Keratinocyte (primary cell): ENCODE results near the gene STRADA. TPM values are rescaled to one million over a fixed set of nuclear protein-coding genes. Genes with fewer than 3 reads are reported as not detected.

Experiments used
- DNase-seq: peaks from one replicate; pipeline ENCODE4 v3.0.0-alpha.2; 2011; ENCODE audit warnings: low read depth, missing footprints, low spot score
- FAIRE-seq: peaks from 2 replicates; lab custom pipeline; 2011; peaks lifted over from hg19 to GRCh38; lab: Jason Lieb, UNC
- H2AFZ ChIP-seq: 2 replicates; pipeline ENCODE4 v1.6.0; 2012; ENCODE audit warnings: low read length, control low read depth, inconsistent platforms; ENCODE audit not compliant: control insufficient read depth
- H3K27ac ChIP-seq: 2 replicates; pipeline ENCODE4 v1.5.1; 2011; ENCODE audit warnings: low read length; ENCODE audit not compliant: control insufficient read depth, insufficient read depth
- H3K27me3 ChIP-seq: 3 replicates; pipeline ENCODE4 v1.6.0; 2011; ENCODE audit warnings: low read length; ENCODE audit not compliant: control insufficient read depth, insufficient read depth; ENCODE audit errors: extremely low read depth
- H3K36me3 ChIP-seq, 2 experiments: 2 replicates in 1 of 2; 3 replicates in 1 of 2; pipeline ENCODE4 v1.5.1; 2011; ENCODE audit warnings: low read length in 2 of 2, mild to moderate bottlenecking in 1 of 2; ENCODE audit not compliant: control insufficient read depth in 2 of 2, insufficient read depth in 2 of 2; ENCODE audit errors: extremely low read depth in 1 of 2
- H3K4me1 ChIP-seq: 3 replicates; pipeline ENCODE4 v1.5.1; 2011; ENCODE audit warnings: low read length; ENCODE audit not compliant: control insufficient read depth, insufficient read depth; ENCODE audit errors: extremely low read depth
- H3K4me2 ChIP-seq: 3 replicates; pipeline ENCODE4 v1.6.0; 2011; ENCODE audit warnings: low read depth, low read length; ENCODE audit not compliant: control insufficient read depth, insufficient read depth; ENCODE audit errors: extremely low read depth
- H3K4me3 ChIP-seq, 3 experiments: fragments of 200-600 bp in 1 of 3; sonication (generic) in 1 of 3; 2 replicates in 2 of 3; 3 replicates in 1 of 3; pipeline ENCODE4 v1.5.1; 2011 to 2016; ENCODE audit warnings: low read length in 3 of 3, mild to moderate bottlenecking in 3 of 3, control low read depth in 2 of 3, inconsistent platforms in 1 of 3, low read depth in 1 of 3, mixed read lengths in 1 of 3, mixed run types in 1 of 3, moderate library complexity in 1 of 3; ENCODE audit not compliant: control insufficient read depth in 2 of 3, insufficient read depth in 2 of 3; ENCODE audit errors: extremely low read depth in 1 of 3
- H3K79me2 ChIP-seq: 2 replicates; pipeline ENCODE4 v1.6.0; 2012; ENCODE audit warnings: low read length; ENCODE audit not compliant: control insufficient read depth, insufficient read depth
- H3K9ac ChIP-seq: 3 replicates; pipeline ENCODE4 v1.6.0; 2011; ENCODE audit warnings: low read length; ENCODE audit not compliant: control insufficient read depth, insufficient read depth; ENCODE audit errors: extremely low read depth
- H3K9me1 ChIP-seq: 3 replicates; pipeline ENCODE4 v1.6.0; 2011; ENCODE audit warnings: low read length; ENCODE audit not compliant: control insufficient read depth, insufficient read depth; ENCODE audit errors: extremely low read depth
- H3K9me3 ChIP-seq: 2 replicates; pipeline ENCODE4 v1.5.1; 2012; ENCODE audit warnings: low read depth, low read length; ENCODE audit not compliant: control insufficient read depth
- H4K20me1 ChIP-seq: 3 replicates; pipeline ENCODE4 v1.6.0; 2011; ENCODE audit warnings: low read length; ENCODE audit not compliant: control insufficient read depth, insufficient read depth; ENCODE audit errors: extremely low read depth
- CTCF ChIP-seq, 3 experiments: IDR thresholded peaks in 1 of 3; conservative IDR thresholded peaks in 1 of 3; optimal IDR thresholded peaks in 1 of 3; 2 replicates in 2 of 3; 3 replicates in 1 of 3; pipeline versions ENCODE3 to v1.5.1; 2011; ENCODE audit warnings: low read length in 3 of 3, mild to moderate bottlenecking in 3 of 3, moderate library complexity in 2 of 3, control low read depth in 1 of 3, inconsistent platforms in 1 of 3; ENCODE audit not compliant: insufficient read depth in 2 of 3; ENCODE audit errors: extremely low read depth in 1 of 3
- EZH2 ChIP-seq: IDR thresholded peaks from one replicate; pipeline ENCODE4 v1.6.1; 2012; ENCODE audit warnings: inconsistent platforms, mild to moderate bottlenecking, low read length, moderate library complexity
- dilution Hi-C: fragments of 300-500 bp; cut with MboI; formaldehyde crosslinking; loops from one replicate; pipeline ENCODE4 v1.7.0; 2020; ENCODE audit warnings: low sequenced_read_pairs; ENCODE audit not compliant: extremely low pct_ligation_motif_present
- polyA plus RNA-seq, 5 experiments: library from polyadenylated mRNA; depleted of rRNA in 3 of 5; stranded (reverse) in 3 of 5; stranded (forward) in 1 of 5; unstranded in 1 of 5; fragments of >200 nt; gene quantifications; 1 replicate in 1 of 5; 2 replicates in 3 of 5; 3 replicates in 1 of 5; pipeline versions ENCODE4 v1.2.1 to v1.2.3, GENCODE V29; 2011 to 2012; ENCODE audit warnings: missing spikeins in 2 of 5, low read depth in 1 of 5, low replicate concordance in 1 of 5

The STRADA gene
- polyA plus RNA-seq, 1 donor (not counting 4 experiments of a cell fraction or from before 2014, with no cell fraction given): 25.9 TPM

DNA sequence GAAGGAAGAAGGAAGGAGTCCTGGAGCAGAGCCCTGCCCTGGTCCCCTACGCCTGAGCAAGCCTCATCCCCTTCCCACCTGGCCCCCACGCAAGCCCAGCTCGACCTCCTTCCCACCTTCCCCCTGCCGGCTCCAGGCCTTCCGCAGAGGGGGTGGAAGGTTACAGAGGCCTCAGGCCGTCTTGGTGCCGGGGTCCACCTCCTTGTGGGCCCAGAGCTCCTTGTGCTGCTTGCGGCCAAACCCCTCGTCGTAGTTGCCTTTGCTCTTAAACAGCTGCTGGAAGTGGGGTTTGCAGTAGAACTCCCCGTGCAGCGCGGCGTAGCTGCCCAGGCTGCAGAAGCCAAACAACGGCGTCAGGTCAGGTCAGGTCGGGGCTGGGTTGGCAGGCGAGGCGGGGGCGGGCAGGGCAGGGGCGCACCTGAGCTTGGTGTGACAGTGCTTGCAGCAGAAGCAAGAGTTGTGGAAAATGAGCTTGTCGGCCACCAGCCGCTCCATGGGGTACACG lies 43.2 kb downstream of the STRADA start:
- Histone ChIP-seq H3K9ac (no peak overlapping the region), H4K20me1 (no peaks in the 10 kb centered on the region), H3K27me3 (no peaks in the 10 kb centered on the region), H3K9me1 (no peaks in the 10 kb centered on the region), H3K4me1 (no peaks in the 10 kb centered on the region), H2AFZ (no peak overlapping the region), H3K79me2 (no peaks in the 10 kb centered on the region), H3K4me2 (no peak overlapping the region), H3K27ac (no peak overlapping the region), H3K9me3 (no peaks in the 10 kb centered on the region), H3K4me3 (no peak overlapping the region), H3K36me3 (peaks cover 4 to 5% of the 10 kb centered on the region in 2 experiments)
- dilution Hi-C loops: no loop called here
- DNase-seq: no peak
- no peak for FAIRE-seq
- TF ChIP-seq EZH2: no peak
- TF ChIP-seq CTCF (optimal IDR thresholded peaks at IDR 0.05 in 1 of 3, IDR thresholded peaks at IDR 0.05 in 1 of 3, conservative IDR thresholded peaks at IDR 0.05 in 1 of 3; ENCODE audit: extremely low read depth in 1 of 3, insufficient read depth in 2 of 3, low read length in 3 of 3): no peak

- Histone ChIP-seq H2AFZ (no peak overlapping the region), H3K4me2 (no peak overlapping the region), H3K4me1 (no peaks in the 10 kb centered on the region), H3K9ac (no peak overlapping the region), H3K27ac (no peak overlapping the region), H3K4me3 (no peak overlapping the region), H3K9me1 (no peaks in the 10 kb centered on the region), H3K9me3 (no peaks in the 10 kb centered on the region), H3K27me3 (no peaks in the 10 kb centered on the region), H3K36me3 (peaks cover 1 to 5% of the 10 kb centered on the region in 2 experiments), H3K79me2 (no peaks in the 10 kb centered on the region), H4K20me1 (no peaks in the 10 kb centered on the region)
- FAIRE-seq: peak; percentile 13
- TF ChIP-seq CTCF (optimal IDR thresholded peaks at IDR 0.05 in 1 of 3, IDR thresholded peaks at IDR 0.05 in 1 of 3, conservative IDR thresholded peaks at IDR 0.05 in 1 of 3; ENCODE audit: extremely low read depth in 1 of 3, insufficient read depth in 2 of 3, low read length in 3 of 3): peak; percentile 67 to 86 (median 80)
- TF ChIP-seq EZH2: no peak
- dilution Hi-C loops: no loop called here
- no peak for DNase-seq
Observed at GRCh38 chr17:63697341-63698286, 44.0 kb downstream of the STRADA start.
